Thoracic aorta (tissue), 2 donors: Measurements from ENCODE around the gene DCT. TPM values are rescaled to one million over a fixed set of nuclear protein-coding genes. Genes with fewer than 3 reads are reported as not detected.

Experiments used
- ATAC-seq: fragments of 150-250 bp; one replicate; pipeline ENCODE4 v1.8.0; 2017; ENCODE audit warnings: low read depth; ENCODE audit not compliant: insufficient number of reproducible peaks, low FRiP score
- DNase-seq: peaks from one replicate; pipeline ENCODE4 v3.0.0-alpha.2; 2020; ENCODE audit warnings: low spot score
- H3K27ac ChIP-seq, 2 donors: fragments of 200-600 bp; sonication (generic); 1 replicate in 1 of 2; 2 replicates in 1 of 2; pipeline ENCODE4 v1.5.1; 2016; ENCODE audit warnings: mild to moderate bottlenecking in 2 of 2, moderate library complexity in 2 of 2
- H3K27me3 ChIP-seq: fragments of 200-600 bp; sonication (generic); replicated peaks from 2 replicates; pipeline ENCODE4 v1.6.0; 2016; ENCODE audit warnings: mild to moderate bottlenecking; ENCODE audit not compliant: insufficient read depth
- H3K36me3 ChIP-seq: fragments of 200-600 bp; sonication (generic); one replicate; pipeline ENCODE4 v1.5.1; 2016
- H3K4me1 ChIP-seq, 2 donors: fragments of 200-600 bp; sonication (generic); 1 replicate in 1 of 2; 2 replicates in 1 of 2; pipeline versions ENCODE4 v1.5.1 to v1.6.0; 2016; ENCODE audit warnings: low read depth in 2 of 2, mild to moderate bottlenecking in 1 of 2; ENCODE audit not compliant: control insufficient read depth in 1 of 2
- H3K4me3 ChIP-seq: fragments of 200-600 bp; sonication (generic); 2 replicates; pipeline ENCODE4 v1.5.1; 2016; ENCODE audit warnings: mild to moderate bottlenecking
- H3K9me3 ChIP-seq: fragments of 200-600 bp; sonication (generic); 2 replicates; pipeline ENCODE4 v1.5.1; 2016
- total RNA-seq, 2 donors: library from RNA; depleted of rRNA; stranded (reverse); fragments of >200 nt; gene quantifications; one replicate each; pipeline versions ENCODE4 v1.1.0 to v1.2.3, GENCODE V29; 2016
- TF ChIP-seq, protein P1 (sequence below): fragments of 200-600 bp; sonication (generic); IDR thresholded peaks from one replicate; pipeline ENCODE4 v1.5.1; 2019; ENCODE audit warnings: antibody characterized with exemption

The DCT gene
- total RNA-seq, 2 donors from 2014 or later = 0.27 TPM; not detected in 1

DNA sequence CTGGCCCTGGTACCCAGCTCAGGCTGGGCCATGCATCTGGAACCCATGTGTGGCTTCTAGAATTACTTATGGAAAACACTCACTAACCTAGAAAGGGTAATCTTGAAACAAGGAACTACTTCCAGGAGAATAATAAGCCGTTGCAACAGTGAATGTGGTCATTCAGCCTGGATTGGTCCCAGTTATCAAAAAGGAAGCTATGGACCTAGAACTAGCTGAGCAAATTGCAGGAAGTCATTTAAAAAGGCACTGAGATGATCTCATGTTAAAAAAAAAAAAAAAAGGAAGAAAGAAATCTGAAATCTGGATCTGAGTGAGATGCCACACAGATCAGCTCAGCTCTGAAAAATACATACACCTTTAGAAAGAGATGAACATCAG, 59.6 kb downstream of the DCT start:
- Histone ChIP-seq H3K4me1 (no peaks in the 10 kb centered on the region), H3K9me3 (no peaks in the 10 kb centered on the region), H3K36me3 (no peaks in the 10 kb centered on the region), H3K4me3 (no peak overlapping the region), H3K27me3 (no peaks in the 10 kb centered on the region), H3K27ac (no peak overlapping the region)
- ATAC-seq (no peak), DNase-seq (no peak)
- TF ChIP-seq, protein P1, sequence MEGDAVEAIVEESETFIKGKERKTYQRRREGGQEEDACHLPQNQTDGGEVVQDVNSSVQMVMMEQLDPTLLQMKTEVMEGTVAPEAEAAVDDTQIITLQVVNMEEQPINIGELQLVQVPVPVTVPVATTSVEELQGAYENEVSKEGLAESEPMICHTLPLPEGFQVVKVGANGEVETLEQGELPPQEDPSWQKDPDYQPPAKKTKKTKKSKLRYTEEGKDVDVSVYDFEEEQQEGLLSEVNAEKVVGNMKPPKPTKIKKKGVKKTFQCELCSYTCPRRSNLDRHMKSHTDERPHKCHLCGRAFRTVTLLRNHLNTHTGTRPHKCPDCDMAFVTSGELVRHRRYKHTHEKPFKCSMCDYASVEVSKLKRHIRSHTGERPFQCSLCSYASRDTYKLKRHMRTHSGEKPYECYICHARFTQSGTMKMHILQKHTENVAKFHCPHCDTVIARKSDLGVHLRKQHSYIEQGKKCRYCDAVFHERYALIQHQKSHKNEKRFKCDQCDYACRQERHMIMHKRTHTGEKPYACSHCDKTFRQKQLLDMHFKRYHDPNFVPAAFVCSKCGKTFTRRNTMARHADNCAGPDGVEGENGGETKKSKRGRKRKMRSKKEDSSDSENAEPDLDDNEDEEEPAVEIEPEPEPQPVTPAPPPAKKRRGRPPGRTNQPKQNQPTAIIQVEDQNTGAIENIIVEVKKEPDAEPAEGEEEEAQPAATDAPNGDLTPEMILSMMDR = no peak

DNA sequence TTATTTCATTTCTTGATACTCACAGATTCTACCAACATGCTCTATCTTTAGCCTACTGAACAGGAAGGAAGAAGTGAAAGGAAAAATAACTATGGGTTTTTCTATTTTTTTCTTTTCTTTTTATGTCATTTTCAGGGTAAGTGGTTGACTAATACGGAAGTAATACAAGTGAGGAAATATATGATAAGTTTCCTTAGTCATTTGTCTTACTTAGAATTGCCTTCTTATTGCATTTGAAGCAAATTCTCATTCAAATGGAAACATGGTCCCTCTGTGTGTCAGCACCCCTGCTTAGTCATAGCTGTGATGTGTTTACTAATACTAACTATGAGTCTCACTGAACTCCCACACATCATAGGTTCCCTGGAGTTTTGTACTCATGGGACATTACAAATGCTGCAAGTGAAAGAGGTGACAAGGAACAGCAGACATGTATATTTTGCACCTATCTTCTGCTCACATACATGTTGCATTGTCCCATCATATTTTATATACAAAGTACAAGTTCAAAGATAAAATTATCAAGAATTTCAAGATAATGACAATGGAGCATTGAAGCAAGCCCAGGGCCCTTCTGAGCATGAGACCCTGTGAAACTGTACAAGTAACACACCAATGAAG, 60.1 kb downstream of the DCT start:
- H3K4me1 ChIP-seq = no peaks in the 10 kb centered on the region
- H3K9me3 ChIP-seq = no peaks in the 10 kb centered on the region
- H3K4me3 ChIP-seq = no peak overlapping the region
- TF ChIP-seq, protein P1 = no peak
- H3K27ac ChIP-seq = no peak overlapping the region
- no peaks in the 10 kb centered on the region for H3K27me3 ChIP-seq
- no peaks in the 10 kb centered on the region for H3K36me3 ChIP-seq
- ATAC-seq (no peak), DNase-seq (no peak)

DNA sequence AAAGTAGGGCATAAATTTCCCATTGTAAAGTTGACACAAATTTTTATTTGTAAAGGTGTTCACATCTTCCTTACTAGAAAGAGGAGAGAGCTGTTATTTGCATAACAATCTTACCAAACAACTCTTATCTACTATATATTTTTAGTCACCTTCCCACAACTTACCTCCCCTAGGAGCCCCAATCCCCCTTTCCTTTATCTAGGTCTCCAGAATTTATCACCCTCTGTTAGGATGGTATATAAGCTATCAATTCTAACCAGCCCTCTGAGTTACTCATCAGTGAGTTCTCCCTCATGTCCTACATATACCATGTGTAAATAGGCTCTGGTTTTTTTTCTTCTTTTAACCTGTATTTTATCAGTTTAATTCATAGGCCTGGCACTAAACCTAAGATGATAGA, 62.2 kb downstream of the DCT start:
- DNase-seq (no peak), ATAC-seq (no peak)
- Histone ChIP-seq H3K9me3 (no peaks in the 10 kb centered on the region), H3K27me3 (no peaks in the 10 kb centered on the region), H3K27ac (no peak overlapping the region), H3K36me3 (no peaks in the 10 kb centered on the region), H3K4me3 (no peak overlapping the region), H3K4me1 (no peaks in the 10 kb centered on the region)
- TF ChIP-seq, protein P1 = no peak

DNA sequence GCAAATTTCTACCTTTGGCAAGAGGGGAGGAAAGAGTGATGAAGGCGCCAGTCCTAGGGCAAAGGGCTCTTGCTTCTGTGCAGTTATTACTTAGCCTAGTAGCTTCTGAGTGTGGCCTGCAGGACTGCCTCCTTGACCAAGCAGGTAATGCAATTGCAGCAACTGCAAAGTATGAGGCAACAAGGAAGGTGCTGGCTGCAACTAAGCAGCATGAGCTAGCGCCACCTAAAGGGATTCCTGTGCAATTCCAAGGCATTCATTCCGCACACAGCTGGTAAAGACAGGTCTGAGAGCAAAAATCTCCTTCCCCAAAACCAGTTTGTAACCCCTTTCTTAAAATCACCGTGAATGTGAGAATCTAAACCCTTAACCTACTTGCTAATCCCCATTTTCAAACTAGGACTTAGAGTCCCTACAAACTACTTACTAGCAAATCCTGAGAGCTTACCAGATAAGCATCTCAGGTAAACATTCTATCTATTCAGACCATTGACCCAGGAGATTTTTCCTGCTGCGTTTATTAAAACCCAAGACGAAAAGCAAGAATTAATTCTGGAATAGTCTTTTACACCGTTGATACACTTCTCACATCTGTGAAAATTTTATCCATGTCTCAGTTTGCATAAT, 62.9 kb downstream of the DCT start:
- H3K27me3 ChIP-seq = no peaks in the 10 kb centered on the region
- no peaks in the 10 kb centered on the region for H3K9me3 ChIP-seq
- ATAC-seq (no peak), DNase-seq (no peak)
- no peaks in the 10 kb centered on the region for H3K4me1 ChIP-seq
- H3K4me3 ChIP-seq = no peak overlapping the region
- H3K27ac ChIP-seq = no peak overlapping the region
- TF ChIP-seq, protein P1 = no peak
- H3K36me3 ChIP-seq = no peaks in the 10 kb centered on the region

DNA sequence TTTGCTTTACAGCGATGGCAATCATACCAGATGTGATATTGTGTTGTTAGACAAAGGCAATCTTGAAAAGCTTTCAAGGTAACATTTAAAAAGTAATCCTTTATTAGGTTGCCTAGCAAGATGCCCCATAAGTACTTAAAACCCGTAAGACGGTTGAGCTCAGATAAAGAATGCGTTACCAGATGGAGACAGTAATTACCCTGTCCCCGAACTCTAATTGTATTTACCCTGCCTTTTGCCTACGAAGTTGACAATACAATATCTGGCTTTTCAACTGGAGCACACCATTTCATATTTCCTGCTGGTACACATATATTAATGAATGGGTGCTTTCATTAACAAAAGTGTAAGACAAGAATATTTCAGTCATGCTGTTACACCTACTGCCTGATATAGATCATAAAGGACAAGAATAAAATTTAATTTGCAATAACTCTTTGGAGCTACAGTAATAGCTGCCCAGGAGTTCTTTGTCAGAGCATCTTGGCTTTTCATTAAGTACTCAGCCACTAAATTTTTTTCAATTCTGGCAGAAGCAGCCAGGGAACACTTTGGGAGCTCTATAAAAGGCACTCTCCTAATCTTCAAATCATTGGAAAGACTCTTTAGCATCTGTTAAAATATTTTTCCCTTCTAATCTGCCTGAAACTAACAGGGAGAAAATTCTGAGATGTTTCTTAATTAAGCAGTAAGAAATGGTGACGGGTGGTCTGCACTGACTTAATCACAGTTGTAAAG, 63.8 kb downstream of the DCT start:
- H3K9me3 ChIP-seq = no peaks in the 10 kb centered on the region
- DNase-seq = no peak
- TF ChIP-seq, protein P1 = no peak
- H3K4me3 ChIP-seq = no peak overlapping the region
- no peak overlapping the region for H3K27ac ChIP-seq
- no peaks in the 10 kb centered on the region for H3K27me3 ChIP-seq
- no peaks in the 10 kb centered on the region for H3K4me1 ChIP-seq
- H3K36me3 ChIP-seq = no peaks in the 10 kb centered on the region
- ATAC-seq = no peak
